Spleen (tissue), 7 donors: ENCODE data around the gene PLA2G4D.

Experiments
- POLR2AphosphoS5 ChIP-seq, 3 donors: sonication (generic); formaldehyde crosslinking; IDR thresholded peaks; one replicate each; pipeline ENCODE4 v1.5.1; 2017; ENCODE audit warnings: antibody characterized with exemption in 3 of 3
- TF ChIP-seq, protein P1 (sequence below), 11 experiments: fragments of 200-600 bp in 7 of 11; fragments of 450-650 bp in 4 of 11; sonication (generic) in 4 of 11; IDR thresholded peaks in 8 of 11; conservative IDR thresholded peaks in 3 of 11; 1 replicate in 7 of 11; 2 replicates in 4 of 11; pipeline versions ENCODE4 v1.4.0 to v1.8.0; 2016 to 2021; ENCODE audit warnings: antibody characterized with exemption in 11 of 11, inconsistent platforms in 4 of 11, mild to moderate bottlenecking in 1 of 11
- donor health status: DM: no; HTN: no; CAD: no; lungs with moderate emphysema.
- donor health status: DM: no; HTN: no; CAD: no.
- donor health status: DM: no; HTN: no; CAD: no.

DNA sequence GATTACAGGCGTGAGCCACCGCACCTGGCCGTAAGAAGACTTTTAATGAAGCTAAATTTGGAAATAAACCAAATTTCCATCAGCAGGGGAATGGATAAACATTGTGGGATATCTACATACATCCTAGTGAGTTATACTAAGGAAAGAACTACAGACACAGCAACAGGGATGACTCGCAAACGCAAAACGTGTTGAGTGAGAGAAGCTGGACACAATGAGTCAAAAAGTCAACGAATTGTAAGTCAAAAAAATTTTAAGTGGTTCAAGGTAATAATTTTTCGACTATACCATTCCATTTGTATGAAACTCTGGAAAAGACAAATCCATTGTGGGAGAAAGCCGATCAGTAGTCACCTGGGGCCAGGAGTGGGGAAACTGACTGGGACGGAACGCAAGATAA lies 42.2 kb upstream of the PLA2G4D start:
- TF ChIP-seq, protein P1, sequence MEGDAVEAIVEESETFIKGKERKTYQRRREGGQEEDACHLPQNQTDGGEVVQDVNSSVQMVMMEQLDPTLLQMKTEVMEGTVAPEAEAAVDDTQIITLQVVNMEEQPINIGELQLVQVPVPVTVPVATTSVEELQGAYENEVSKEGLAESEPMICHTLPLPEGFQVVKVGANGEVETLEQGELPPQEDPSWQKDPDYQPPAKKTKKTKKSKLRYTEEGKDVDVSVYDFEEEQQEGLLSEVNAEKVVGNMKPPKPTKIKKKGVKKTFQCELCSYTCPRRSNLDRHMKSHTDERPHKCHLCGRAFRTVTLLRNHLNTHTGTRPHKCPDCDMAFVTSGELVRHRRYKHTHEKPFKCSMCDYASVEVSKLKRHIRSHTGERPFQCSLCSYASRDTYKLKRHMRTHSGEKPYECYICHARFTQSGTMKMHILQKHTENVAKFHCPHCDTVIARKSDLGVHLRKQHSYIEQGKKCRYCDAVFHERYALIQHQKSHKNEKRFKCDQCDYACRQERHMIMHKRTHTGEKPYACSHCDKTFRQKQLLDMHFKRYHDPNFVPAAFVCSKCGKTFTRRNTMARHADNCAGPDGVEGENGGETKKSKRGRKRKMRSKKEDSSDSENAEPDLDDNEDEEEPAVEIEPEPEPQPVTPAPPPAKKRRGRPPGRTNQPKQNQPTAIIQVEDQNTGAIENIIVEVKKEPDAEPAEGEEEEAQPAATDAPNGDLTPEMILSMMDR (IDR thresholded peaks at IDR 0.05 in 8 of 11, conservative IDR thresholded peaks at IDR 0.05 in 3 of 11), result no peak
- TF ChIP-seq POLR2AphosphoS5 (IDR thresholded peaks at IDR 0.05), result no peak
